ENCODE results near the gene SCN5A.

DNA sequence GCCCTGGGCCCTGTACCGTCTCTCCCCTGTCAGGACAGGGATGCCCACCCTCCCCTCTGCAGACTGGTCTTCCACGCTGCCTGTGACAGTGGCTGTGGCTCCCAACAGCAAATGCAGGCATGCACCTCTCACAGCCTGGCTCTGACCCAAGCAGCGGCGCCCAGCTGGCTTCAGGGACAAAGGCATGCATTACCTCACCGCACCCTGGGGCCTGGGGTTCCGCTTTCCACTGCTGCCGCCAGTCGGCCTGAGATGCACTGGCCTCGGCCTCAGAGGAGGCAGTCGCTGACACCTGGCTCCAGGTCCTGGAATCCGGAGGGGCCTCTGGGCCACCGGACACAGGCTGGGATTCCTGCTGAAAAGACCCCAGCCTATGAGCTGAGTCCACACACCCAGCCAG lies 70.3 kb downstream of the SCN5A start:
- no peak for TF ChIP-seq CTCF (IDR thresholded peaks at IDR 0.05; ENCODE audit: low read depth, low read length)
- TF ChIP-seq POLR2A (IDR thresholded peaks at IDR 0.05; ENCODE audit: extremely low read depth, insufficient read length) = no peak
- no peak for TF ChIP-seq MYC (IDR thresholded peaks at IDR 0.05; ENCODE audit: low read depth, low read length)
- TF ChIP-seq, protein P1, sequence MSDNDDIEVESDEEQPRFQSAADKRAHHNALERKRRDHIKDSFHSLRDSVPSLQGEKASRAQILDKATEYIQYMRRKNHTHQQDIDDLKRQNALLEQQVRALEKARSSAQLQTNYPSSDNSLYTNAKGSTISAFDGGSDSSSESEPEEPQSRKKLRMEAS (IDR thresholded peaks at IDR 0.05; ENCODE audit: low read depth, low read length) = no peak
